C4-2B (cell line): ENCODE measurements around the gene RNU11.
"Not testable (repeated sequence)": the region's sequence is repeated elsewhere in the genome, so short reads cannot be mapped to it uniquely, and the experiment has no call there.

Experiments used
- H3K27ac ChIP-seq: fragments of 450-650 bp; 2 replicates; pipeline ENCODE4 v1.5.1; 2017
- ZFX ChIP-seq: fragments of 450-650 bp; IDR thresholded peaks from 2 replicates; pipeline ENCODE4 v1.6.1; 2017
- TF ChIP-seq, protein P1 (sequence below): fragments of 450-650 bp; conservative IDR thresholded peaks from 2 replicates; pipeline ENCODE4 v1.5.1; 2017; ENCODE audit warnings: mild to moderate bottlenecking

The RNU11 gene

DNA sequence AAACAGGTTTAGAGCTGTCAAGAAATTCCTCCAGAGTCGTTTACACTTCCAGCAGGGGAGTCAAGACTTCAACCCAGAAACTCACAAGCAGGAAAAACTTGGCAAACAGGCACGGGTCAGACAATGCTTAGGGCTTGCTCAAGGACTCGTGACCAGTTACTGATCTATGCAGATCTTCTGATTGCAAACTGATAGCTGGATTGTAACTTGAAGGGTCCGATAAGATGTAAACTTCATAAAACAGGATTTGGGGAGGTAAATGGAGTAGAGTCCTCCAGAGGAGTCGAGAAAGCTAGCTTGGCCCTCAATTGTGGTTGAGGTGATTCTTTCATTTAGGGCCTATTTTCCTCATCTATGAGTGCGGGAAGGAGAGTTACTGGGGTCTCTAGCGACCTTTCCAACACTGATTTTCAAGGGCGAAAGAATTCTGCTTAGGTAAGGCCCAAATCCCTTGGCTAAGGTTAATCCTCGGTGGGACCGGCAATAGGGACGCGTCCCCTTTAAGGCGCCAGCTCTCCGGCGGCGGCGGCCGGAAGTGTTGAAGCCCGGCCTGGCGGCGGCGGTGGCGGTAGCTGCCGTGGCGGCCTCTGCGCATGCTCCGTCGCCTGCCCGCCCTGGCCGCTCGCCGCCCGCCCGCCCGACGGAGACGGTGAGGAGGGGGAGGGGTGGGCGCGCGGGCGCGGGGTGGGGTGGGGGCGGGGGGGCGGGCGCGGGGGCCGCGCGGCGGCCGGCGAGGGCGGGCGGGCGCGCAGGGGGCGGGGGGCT lies 20.0 kb downstream of the RNU11 start, which contains the start of gene GMEB1:
Gene GMEB1, plus strand, starts transcription at position 594 of the 765 bp plus-strand sequence. CDS start 14,829 bp downstream, outside the sequence.
- TF ChIP-seq, protein P1, sequence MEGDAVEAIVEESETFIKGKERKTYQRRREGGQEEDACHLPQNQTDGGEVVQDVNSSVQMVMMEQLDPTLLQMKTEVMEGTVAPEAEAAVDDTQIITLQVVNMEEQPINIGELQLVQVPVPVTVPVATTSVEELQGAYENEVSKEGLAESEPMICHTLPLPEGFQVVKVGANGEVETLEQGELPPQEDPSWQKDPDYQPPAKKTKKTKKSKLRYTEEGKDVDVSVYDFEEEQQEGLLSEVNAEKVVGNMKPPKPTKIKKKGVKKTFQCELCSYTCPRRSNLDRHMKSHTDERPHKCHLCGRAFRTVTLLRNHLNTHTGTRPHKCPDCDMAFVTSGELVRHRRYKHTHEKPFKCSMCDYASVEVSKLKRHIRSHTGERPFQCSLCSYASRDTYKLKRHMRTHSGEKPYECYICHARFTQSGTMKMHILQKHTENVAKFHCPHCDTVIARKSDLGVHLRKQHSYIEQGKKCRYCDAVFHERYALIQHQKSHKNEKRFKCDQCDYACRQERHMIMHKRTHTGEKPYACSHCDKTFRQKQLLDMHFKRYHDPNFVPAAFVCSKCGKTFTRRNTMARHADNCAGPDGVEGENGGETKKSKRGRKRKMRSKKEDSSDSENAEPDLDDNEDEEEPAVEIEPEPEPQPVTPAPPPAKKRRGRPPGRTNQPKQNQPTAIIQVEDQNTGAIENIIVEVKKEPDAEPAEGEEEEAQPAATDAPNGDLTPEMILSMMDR = no peak
- peak; percentile 27; the same call in 1 of the 2 replicates for TF ChIP-seq ZFX

DNA sequence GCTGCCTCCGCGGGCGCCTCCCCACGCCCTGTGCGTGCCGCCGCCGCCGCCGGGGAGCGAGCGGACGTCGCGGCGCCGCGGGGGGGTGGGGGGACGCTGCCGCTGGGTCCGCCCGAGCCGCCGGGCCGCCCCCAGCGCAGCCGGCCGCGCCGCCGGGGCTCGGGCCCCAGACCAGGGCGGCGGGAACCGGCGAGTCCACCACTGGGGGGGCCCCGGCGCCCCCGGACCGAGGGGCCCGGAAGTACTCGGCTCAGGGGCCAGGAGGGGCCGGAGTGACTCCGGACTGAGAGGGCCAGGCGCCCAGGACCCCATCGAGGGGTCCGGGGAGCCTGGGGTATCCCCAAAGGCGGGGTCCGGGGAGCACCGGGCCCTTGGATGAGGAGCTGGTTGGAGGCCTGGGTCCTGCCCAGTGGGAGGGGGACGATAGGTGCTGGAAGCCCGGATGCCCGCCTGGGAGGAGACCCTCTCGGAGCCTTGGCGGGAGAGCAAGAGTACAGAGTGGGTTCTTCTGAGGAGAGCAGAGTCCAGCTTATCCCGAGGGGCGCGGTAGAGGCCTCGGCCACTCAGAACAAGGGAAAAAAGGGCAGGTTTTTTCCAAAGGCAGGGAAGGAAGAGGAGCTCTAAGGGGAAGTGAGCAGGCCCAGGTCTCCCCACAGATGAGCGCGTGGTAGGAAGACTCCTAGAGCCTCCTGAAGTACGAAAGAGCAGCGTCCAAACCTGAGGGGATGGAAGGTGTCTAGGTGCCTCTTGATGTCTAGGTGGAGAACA lies 20.7 kb downstream of the RNU11 start:
- TF ChIP-seq, protein P1 = no peak
- peak; percentile 59; the same call in 1 of the 2 replicates for TF ChIP-seq ZFX
- H3K27ac ChIP-seq = peak overlapping the region; percentile 97

More for the DNA sequence above, 20.0 kb downstream of the RNU11 start, which contains the start of gene GMEB1:
- H3K27ac ChIP-seq = peak within 1 kb of the TSS; percentile 97

DNA sequence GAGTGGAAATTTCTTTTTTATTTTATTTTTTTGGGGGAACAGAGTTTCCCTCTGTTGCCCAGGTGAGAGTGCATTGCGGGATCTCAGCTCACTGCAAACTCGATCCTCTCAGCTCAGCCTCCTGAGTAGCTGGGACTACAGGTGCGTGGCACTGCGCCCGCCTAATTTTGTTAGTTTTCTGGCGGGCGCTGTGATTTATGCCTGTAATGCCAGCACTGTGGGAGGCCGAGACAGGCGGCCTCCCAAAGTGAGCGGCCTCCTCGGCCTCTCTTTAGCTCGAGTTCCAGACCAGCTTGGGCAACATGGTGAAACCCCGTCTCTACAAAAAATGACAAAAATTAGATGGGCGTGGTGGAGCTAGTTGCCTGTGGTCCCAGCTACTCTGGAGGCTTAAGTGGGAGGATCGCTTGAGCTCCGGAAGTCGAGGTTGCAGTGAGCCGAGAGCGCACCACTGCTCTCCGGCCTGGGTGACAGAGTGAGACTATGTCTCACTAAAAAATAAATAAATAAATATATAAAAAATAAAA lies 22.9 kb downstream of the RNU11 start:
- no peak for TF ChIP-seq ZFX
- TF ChIP-seq, protein P1 = no peak
- H3K27ac ChIP-seq = no peak overlapping the region

DNA sequence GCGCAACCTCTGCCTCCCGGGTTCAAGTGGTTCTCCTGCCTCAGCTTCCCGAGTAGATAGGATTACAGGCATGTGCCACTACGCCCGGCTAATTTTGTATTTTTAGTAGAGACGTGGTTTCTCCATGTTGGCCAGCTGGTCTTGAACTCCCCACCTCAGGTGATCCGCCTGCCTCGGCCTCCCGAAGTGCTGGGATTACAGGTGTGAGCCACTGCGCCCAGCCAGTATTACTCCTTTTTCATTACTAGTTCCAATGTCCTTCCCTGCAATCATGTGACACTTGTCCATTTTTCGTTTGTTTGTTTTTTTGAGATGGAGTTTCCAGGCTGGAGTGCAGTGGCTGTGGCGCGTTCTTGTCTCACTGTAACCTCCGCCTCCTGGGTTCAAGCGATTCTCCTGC lies 24.6 kb downstream of the RNU11 start:
- not testable (repeated sequence) for H3K27ac ChIP-seq

DNA sequence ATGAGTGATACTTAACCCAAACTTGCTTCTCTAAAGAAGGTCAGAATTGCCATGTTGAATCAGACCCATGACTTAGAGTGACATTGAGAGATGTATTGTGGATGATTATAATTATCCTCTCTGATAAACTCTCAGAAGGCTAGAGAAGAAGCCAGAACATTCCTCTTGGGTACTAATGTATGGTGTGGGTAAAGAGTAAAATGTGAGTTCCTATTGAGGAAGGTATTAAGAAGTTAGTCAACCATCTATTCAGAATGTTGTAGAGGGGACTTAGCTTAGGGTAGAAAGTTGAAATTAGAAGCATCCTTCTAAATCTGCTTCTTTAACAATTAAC lies 27.5 kb downstream of the RNU11 start:
- H3K27ac ChIP-seq = no peak overlapping the region
- TF ChIP-seq ZFX = no peak
- TF ChIP-seq, protein P1 = no peak

DNA sequence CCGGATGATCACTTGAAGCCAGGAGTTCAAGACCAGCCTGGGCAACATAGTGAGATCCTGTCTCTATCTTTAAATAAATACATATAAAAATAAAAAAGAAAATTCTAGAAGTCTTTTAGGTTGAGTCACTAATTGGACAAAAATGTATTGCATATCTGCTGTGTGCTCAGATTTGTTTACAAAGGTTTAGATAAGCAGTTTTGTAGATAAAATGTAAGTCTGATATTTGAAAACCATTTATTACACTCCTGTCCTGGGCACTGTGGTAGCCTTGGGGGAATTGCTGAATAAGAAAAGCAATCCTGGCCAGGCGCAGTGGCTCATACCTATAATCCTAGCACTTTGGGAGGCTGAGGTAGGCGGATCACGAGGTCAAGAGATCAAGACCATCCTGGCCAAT lies 31.8 kb downstream of the RNU11 start:
- TF ChIP-seq, protein P1 = no peak
- no peak for TF ChIP-seq ZFX
- no peak overlapping the region for H3K27ac ChIP-seq

DNA sequence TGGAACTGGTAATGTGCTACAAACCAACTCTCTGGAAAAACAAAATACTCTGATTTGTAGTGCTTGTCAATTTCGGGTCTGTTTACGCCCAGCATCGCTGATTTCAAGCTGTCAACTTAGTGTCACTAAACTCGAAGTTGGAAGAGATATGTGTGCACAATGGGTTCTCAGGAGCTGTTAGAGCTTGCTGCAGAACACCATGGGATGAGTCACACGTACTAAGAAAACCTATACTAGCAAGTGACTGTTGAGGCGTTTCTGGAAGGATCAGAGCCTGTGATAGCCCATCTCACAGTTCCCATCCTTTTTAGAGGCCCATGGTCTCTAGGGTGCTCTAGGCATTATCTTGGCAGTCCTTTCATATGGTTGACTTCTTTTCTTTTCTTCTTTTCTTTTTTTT lies 34.4 kb downstream of the RNU11 start:
- H3K27ac ChIP-seq = no peak overlapping the region
- TF ChIP-seq, protein P1 = no peak
- no peak for TF ChIP-seq ZFX
